ENCODE data around the gene IPO11. TPM values are rescaled to one million over a fixed set of nuclear protein-coding genes. Genes with fewer than 3 reads are reported as not detected.

IPO11 gene
- total RNA-seq, 4 donors from 2014 or later, result 15.5 to 36.0 (median 20.1) TPM

GRCh38 chr5:62555930-62556329 is 143.4 kb downstream of the IPO11 start:
- Histone ChIP-seq H3K9me3 (no peaks in the 10 kb centered on the region), H3K4me1 (no peaks in the 10 kb centered on the region), H3K36me3 (peaks cover 0 to 8% of the 10 kb centered on the region in 2 donors), H3K27me3 (no peaks in the 10 kb centered on the region), H3K4me3 (no peak overlapping the region), H3K27ac (no peak overlapping the region)
- ATAC-seq (no peak), DNase-seq (no peak)
- TF ChIP-seq, protein P1, sequence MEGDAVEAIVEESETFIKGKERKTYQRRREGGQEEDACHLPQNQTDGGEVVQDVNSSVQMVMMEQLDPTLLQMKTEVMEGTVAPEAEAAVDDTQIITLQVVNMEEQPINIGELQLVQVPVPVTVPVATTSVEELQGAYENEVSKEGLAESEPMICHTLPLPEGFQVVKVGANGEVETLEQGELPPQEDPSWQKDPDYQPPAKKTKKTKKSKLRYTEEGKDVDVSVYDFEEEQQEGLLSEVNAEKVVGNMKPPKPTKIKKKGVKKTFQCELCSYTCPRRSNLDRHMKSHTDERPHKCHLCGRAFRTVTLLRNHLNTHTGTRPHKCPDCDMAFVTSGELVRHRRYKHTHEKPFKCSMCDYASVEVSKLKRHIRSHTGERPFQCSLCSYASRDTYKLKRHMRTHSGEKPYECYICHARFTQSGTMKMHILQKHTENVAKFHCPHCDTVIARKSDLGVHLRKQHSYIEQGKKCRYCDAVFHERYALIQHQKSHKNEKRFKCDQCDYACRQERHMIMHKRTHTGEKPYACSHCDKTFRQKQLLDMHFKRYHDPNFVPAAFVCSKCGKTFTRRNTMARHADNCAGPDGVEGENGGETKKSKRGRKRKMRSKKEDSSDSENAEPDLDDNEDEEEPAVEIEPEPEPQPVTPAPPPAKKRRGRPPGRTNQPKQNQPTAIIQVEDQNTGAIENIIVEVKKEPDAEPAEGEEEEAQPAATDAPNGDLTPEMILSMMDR (IDR thresholded peaks at IDR 0.05 in 4 of 5, conservative IDR thresholded peaks at IDR 0.05 in 1 of 5), result no peak
- no peak for TF ChIP-seq POLR2A (IDR thresholded peaks at IDR 0.05)
- in situ Hi-C loops (cut with MboI; ENCODE audit: low sequenced_read_pairs in 4 of 4), result no loop called here
- intact Hi-C loops (cut with DNase I; ENCODE audit: low total_unique reads), result no loop called here

DNA sequence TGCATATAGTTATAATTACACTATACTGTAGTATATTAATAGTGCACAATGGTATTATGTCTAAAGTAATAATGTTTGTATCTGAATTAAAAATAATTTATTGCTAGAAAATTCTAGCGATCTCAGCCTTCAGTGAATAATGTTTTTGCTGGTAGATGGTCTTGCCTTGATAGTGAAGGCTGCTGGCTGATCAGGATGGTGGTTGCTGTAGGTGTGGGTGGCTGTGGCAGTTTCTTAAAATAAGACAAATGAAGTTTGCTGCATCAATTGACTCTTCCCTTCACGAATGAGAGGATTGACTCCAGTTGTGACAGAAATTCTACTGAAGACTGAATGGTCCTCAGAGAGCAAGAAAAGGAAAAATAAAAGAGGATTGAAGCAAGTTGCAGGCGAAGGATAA is 146.4 kb downstream of the IPO11 start:
- intact Hi-C loops (cut with DNase I; ENCODE audit: low total_unique reads), result no loop called here

GRCh38 chr5:62560786-62561185 is 148.2 kb downstream of the IPO11 start:
- intact Hi-C loops (cut with DNase I; ENCODE audit: low total_unique reads) (loop anchor here (2.0 kb wide), 1 partner anchor 26 kb away; no protein-coding TSS in a partner anchor), in situ Hi-C loops (cut with MboI; ENCODE audit: low sequenced_read_pairs in 4 of 4) (no loop called here)
- H3K4me1 ChIP-seq, result peaks cover 0 to 6% of the 10 kb centered on the region in 2 donors
- H3K4me3 ChIP-seq, result no peak overlapping the region
- no peaks in the 10 kb centered on the region for H3K9me3 ChIP-seq
- peaks cover 0 to 8% of the 10 kb centered on the region in 2 donors for H3K36me3 ChIP-seq
- DNase-seq (no peak), ATAC-seq (no peak)
- H3K27me3 ChIP-seq, result no peaks in the 10 kb centered on the region
- no peak overlapping the region for H3K27ac ChIP-seq
- TF ChIP-seq, protein P1 (IDR thresholded peaks at IDR 0.05 in 4 of 5, conservative IDR thresholded peaks at IDR 0.05 in 1 of 5), result no peak
- no peak for TF ChIP-seq POLR2A (IDR thresholded peaks at IDR 0.05)

More for the DNA sequence above, 146.4 kb downstream of the IPO11 start:
- TF ChIP-seq, protein P1 (IDR thresholded peaks at IDR 0.05 in 4 of 5, conservative IDR thresholded peaks at IDR 0.05 in 1 of 5), result no peak
- no peak for TF ChIP-seq POLR2A (IDR thresholded peaks at IDR 0.05)
- DNase-seq (no peak), ATAC-seq (no peak)
- H3K36me3 ChIP-seq, result peaks cover 0 to 8% of the 10 kb centered on the region in 2 donors
- H3K27me3 ChIP-seq, result no peaks in the 10 kb centered on the region
- in situ Hi-C loops (cut with MboI; ENCODE audit: low sequenced_read_pairs in 4 of 4), result no loop called here
- H3K4me1 ChIP-seq, result peaks cover 0 to 4% of the 10 kb centered on the region in 2 donors
- H3K27ac ChIP-seq, result no peak overlapping the region
- no peak overlapping the region for H3K4me3 ChIP-seq
- no peaks in the 10 kb centered on the region for H3K9me3 ChIP-seq

GRCh38 chr5:62561896-62562295 is 149.3 kb downstream of the IPO11 start:
- peaks cover 0 to 6% of the 10 kb centered on the region in 2 donors for H3K4me1 ChIP-seq
- ATAC-seq (no peak), DNase-seq (no peak)
- intact Hi-C loops (cut with DNase I; ENCODE audit: low total_unique reads) (loop anchor here (2.0 kb wide), 1 partner anchor 27 kb away; no protein-coding TSS in a partner anchor), in situ Hi-C loops (cut with MboI; ENCODE audit: low sequenced_read_pairs in 4 of 4) (no loop called here)
- TF ChIP-seq, protein P1 (IDR thresholded peaks at IDR 0.05 in 4 of 5, conservative IDR thresholded peaks at IDR 0.05 in 1 of 5), result no peak
- TF ChIP-seq POLR2A (IDR thresholded peaks at IDR 0.05), result no peak
- H3K27ac ChIP-seq, result no peak overlapping the region
- H3K9me3 ChIP-seq, result no peaks in the 10 kb centered on the region
- H3K4me3 ChIP-seq, result no peak overlapping the region
- no peaks in the 10 kb centered on the region for H3K27me3 ChIP-seq
- H3K36me3 ChIP-seq, result peaks cover 0 to 12% of the 10 kb centered on the region in 2 donors

GRCh38 chr5:62562867-62563266 is 150.3 kb downstream of the IPO11 start:
- H3K4me1 ChIP-seq, result peaks cover 0 to 6% of the 10 kb centered on the region in 2 donors
- intact Hi-C loops (cut with DNase I; ENCODE audit: low total_unique reads), result no loop called here
- H3K36me3 ChIP-seq, result peaks cover 0 to 13% of the 10 kb centered on the region in 2 donors

More at GRCh38 chr5:62562867-62563266, 150.3 kb downstream of the IPO11 start:
- no peak overlapping the region for H3K27ac ChIP-seq
- ATAC-seq (no peak), DNase-seq (no peak)
- H3K4me3 ChIP-seq, result no peak overlapping the region
- H3K27me3 ChIP-seq, result no peaks in the 10 kb centered on the region
- in situ Hi-C loops (cut with MboI; ENCODE audit: low sequenced_read_pairs in 4 of 4), result no loop called here
- no peaks in the 10 kb centered on the region for H3K9me3 ChIP-seq
- no peak for TF ChIP-seq POLR2A (IDR thresholded peaks at IDR 0.05)
- TF ChIP-seq, protein P1 (IDR thresholded peaks at IDR 0.05 in 4 of 5, conservative IDR thresholded peaks at IDR 0.05 in 1 of 5), result no peak
